Effector CD8-positive, alpha-beta T cell (primary cell): Measurements from ENCODE around the gene RNF7.
"Not testable (repeated sequence)": the region's sequence is repeated elsewhere in the genome, so short reads cannot be mapped to it uniquely, and the experiment has no call there.

Experiments used
- DNase-seq: peaks from one replicate; lab custom pipeline; 2025; lab: John Stamatoyannopoulos, UW

RNF7 gene

DNA sequence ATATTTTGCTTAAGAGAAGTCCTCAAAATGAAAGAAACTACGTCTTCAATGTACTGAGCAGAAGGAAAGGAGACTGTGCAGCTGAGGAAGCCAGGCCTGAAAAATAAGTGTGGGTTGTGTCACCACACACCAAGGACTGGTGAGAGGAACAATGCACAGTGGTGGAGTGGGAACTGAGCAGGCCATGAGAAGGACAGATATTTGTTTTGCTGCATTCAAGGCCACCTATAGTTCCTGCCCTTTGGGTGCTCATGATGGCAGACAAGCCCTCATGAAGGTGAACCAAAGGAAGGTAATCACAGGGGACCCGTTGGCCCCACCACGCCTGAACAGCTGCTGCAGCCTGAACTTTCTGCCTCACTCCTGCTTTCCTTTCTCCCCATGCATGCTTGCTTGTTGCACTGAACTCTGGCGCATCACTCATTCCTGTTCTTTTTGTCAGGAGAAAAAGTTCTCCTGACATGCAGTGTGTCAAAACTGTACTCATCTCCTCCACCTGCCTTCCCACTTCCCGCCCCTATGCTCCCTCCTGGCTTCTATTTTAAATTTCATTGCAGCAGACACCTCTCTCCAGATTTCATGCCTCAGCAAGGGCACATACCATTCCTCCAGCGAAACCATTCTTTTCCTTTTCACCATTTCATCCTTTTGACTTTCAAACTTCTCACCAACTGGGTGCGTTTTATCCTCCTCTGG lies 2.2 kb upstream of the RNF7 start:
- no peak for DNase-seq

DNA sequence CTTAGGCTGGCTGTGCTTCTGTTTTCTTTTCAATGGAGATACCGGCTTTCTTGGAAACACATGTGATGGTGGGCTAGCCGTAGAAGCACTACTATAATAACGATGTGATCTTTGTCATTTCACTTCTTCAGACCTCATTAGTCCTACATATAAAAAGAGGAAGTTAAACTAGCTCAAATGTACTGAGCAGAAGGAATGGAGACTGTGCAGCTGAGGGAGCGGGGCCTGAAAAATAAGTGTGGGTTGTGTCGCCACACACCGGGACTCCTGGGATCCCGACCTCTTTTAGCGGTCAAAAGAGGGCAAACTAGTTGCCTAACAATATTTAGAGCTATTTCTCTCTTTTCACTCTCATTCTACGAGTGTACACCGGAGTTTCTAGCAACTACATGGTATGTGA lies 1.0 kb upstream of the RNF7 start:
- no peak for DNase-seq

DNA sequence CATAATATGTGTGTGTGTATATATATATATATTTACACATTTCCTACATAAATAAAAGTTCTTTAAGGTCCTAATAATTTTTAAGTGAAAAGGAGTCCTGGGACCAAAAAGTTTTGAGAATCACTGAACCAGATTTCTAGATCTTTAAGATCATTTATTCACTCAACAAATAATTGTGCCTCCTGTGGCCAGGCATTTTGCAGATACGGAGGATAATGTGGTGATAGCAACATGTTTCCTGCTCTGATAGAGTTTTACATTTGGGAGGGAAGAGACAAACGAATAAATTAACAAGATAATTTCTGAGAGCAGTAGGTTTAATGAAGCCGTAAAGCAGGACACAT lies 448 bp upstream of the RNF7 start:
- DNase-seq = no peak

DNA sequence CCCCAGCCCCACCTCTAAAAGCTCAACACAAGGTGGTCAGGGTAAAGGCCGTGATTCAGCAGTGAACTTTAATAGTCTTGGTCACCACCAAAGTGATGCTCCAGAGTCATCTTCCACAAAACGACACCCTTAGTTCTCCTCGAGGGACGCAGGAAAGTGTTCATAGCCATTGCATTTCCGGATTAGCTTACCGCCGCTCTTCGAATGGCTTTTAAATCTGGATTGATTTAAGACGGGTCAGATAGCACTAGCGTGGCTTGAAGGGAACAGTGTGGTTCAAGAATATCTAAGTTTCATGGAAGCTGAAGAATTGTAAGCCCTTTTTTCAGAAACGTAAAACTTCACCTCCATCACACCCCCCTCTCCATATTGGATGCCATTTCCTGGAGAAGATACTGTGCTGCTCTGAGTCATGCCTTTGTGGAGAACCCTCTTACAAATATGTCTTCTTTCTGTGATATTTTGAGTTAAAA lies 829 bp downstream of the RNF7 start:
- no peak for DNase-seq

DNA sequence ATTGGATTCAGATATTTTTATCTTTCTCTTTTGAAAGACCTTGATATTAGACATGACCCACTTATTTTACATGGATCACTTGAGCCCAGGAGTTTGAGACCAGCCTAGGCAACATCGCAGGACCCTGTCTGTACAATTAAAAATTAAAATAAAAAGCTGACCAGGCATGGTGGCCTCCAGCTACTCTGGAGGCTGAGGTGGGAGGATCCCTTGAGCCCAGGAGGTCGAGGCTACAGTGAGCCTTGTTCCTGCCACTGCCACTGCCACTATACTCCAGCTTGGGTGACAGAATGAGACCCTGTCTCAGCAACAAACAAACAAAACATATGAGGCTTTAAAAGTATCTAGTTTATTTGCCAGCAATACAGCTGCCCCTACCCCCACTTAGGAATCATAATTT lies 1.6 kb downstream of the RNF7 start:
- no peak for DNase-seq

DNA sequence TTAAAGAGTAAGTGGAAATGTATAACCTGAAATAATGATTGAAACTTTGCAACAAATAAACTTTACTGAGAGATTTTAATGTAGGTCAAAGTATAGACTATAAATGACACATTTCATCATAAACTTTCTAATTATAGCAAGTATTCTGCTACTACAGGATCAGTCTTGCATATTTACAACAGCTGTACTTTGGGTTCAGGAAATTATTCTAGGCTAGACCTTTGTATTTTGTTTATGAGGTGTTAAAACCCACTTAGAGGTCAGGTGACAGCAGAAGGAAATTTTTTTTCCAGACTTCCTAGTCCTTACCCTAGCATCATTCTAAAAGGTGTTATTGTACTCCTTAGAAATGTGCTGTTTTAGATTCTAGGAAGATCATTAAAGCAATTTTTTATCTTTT lies 2.3 kb downstream of the RNF7 start:
- DNase-seq = no peak

DNA sequence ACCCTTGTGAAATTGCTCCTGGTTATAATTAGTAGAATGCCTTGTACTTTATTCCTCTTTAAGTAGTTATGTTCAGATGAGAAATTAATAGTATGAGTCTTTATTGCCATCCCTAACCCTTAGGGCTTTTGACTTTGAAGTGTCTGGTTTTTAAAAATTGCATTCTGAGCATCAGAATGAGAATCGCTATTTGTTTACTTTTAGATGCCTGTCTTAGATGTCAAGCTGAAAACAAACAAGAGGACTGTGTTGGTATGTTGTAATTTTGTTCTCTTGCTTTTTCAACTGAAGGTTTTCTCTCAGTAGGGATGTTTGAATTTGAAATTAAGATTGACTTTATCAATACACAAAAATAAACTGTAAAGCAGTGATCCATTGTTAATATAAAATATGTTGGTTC lies 5.2 kb downstream of the RNF7 start:
- no peak for DNase-seq

DNA sequence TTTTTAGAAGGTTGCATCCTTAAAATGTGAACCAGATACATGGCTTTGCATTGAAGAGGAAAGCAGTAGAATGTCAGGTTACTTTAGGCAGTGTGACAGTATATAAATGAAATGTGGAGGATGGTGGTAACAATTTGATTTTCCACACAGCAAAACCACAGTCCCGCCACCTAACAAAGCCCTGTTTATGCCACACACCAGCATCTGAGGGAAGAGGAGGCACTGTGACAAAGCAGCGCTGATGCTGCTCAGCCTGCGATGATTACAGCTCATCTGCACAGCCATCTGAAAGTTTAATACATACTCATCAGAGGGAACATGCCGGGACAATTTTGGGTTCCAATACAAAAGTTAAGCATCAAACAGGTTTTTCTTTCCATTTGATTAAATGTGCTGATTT lies 8.9 kb downstream of the RNF7 start:
- DNase-seq = no peak

DNA sequence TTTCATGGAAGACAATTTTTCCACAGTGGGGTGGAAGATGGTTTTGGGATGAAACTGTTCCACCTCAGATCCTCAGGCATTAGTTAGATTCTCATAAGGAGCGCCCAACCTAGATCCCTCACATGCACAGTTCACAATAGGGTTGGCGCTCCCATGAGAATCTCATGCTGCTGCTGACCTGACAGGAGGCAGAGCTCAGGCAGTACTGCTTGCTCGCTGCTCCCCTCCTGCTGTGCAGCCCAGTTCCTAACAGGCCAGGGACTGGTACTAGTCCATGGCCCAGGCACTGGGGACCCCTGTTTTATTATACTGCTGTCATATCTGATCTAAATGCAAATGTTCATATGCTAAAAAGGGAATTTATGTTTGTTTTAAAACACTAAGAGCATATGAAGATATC lies 15.3 kb downstream of the RNF7 start:
- DNase-seq = no peak

DNA sequence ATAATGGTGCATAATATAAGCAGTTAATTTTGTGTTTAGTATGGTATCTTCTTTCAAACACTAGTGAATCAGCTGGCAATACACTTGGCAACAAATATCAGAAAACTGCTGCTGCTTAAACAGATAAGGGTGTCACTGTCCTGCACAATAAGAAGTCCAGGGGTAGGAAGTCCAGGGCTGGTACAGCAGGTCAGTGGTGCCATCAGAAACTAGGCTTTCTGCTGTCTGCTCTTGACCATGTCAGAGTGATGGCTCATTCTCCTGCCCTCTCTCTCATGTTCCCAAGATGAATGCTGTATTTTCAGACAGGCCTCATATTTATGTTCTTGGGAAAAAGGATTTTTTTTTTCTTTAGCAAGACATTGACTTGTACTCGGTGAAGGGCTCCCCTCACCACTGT lies 15.9 kb downstream of the RNF7 start:
- no peak for DNase-seq

DNA sequence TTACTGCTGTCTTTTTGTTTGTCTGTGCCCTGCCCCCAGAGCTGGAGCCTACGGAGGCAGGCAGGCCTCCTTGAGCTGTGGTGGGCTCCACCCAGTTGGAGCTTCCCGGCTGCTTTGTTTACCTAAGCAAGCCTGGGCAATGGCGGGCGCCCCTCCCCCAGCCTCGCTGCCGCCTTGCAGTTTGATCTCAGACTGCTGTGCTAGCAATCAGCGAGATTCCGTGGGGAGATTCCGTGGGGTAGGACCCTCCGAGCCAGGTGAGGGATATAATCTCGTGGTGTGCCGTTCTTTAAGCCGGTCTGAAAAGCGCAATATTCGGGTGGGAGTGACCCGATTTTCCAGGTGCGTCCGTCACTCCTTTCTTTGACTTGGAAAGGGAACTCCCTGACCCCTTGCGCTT lies 24.5 kb downstream of the RNF7 start:
- DNase-seq = not testable (repeated sequence)

DNA sequence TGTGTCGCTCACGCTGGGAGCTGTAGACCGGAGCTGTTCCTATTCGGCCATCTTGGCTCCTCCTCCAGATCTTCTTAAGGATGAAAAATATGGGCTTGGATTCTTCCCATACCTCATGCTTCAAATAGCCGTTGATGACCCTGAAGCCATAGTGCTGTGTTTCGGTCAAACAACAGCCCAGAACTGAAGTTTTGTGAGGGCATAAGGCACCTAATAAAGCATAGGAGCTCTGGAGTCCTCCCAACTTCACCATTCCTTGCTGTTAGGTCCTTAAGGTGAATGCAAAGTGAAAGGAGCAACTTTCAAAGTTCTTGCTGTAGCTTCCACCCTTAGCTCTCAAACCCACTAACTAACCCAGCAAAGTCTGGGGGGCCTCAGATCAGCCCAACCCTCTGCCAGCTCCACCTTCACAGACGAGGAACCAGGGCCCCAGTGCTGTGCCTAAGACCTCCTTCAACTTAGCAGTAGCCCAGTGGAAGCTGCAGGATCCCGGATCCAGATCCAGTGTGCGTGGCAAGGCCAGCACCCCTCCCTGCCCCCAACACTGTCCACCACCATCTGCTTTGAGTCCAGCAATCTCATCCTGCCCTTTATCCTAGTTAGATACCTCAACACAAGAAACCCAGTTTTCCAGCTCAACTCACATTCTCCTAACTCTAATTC lies 25.1 kb downstream of the RNF7 start, which contains the start of gene GRK7:
Gene GRK7, plus strand, starts transcription at position 321 of the 663 bp plus-strand sequence. CDS start 14,877 bp downstream, outside the sequence.
- no peak for DNase-seq

DNA sequence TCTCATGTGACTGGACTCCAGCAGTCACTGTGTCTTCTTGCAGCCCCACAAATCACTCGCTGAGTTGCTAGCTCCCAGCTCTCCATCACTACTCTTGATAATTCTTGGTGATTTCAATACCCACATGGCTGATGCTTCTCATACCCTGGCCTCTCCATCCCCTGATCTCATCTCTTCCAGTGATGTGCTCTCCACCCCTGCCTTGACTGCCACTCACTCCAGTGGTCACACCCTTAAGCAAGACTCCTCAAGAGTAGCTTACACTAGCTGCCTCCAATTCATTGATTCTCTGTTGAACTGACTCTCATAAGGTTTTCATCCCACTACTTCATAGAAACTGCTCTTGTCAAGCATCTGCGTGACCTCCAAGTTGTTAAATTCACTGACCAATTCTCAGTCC lies 25.9 kb downstream of the RNF7 start:
- no peak for DNase-seq

DNA sequence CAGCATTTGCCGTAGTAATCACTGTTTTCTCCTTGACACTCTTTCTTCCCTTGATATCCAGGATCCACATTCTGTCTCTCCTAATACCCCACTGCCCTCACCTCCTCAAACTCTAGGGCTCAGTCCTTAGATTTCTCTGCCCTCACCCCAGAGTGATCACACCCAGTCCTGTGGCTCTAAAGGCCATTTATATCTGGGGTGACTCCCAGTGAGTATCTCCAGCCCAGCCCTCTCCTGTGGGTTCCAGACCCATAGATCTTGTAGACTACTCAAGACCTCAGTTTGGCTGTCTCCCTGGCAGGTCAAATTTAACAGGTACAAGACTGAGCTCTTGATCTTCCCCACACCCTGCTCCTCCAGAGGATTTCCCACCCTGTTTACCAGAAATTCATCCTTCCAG lies 26.4 kb downstream of the RNF7 start:
- DNase-seq = no peak

DNA sequence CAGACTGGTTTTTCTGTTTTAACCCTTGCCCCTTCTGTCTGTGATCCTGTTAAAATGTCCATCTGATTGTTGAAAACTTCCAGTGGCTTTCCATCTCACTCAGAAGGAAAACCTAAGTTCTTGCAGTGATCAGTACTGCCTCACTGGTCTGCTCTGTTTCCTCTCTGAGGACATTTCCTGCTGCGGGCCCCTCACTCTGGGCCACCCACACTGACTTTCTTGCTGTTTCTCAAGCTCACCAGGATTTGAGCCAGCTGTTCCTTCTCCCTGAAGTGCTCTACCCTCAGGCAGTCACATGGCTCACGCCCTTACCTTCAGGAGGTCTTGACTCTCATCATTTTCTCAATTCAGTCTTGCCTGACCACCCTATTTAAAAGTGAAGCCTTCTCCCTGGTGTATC lies 26.9 kb downstream of the RNF7 start:
- DNase-seq = no peak

DNA sequence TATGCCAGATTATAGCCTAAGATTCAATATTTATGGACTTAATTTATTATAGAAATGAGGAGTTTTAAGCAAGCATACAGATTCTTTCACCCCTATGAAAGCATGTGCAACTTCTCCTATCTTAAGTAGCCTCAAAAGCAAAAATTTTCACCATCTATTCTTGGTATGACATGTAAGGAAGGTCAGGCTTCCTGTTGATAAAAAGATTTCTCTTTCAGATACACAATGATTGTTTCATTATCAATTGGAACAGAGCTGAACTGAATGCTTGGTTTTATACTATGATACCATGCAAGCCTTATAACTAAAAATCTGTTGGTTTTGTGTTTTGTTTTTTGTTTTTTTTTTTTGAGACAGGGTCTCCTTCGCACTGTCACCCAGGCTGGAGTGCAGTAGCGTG lies 29.0 kb downstream of the RNF7 start:
- DNase-seq = no peak

DNA sequence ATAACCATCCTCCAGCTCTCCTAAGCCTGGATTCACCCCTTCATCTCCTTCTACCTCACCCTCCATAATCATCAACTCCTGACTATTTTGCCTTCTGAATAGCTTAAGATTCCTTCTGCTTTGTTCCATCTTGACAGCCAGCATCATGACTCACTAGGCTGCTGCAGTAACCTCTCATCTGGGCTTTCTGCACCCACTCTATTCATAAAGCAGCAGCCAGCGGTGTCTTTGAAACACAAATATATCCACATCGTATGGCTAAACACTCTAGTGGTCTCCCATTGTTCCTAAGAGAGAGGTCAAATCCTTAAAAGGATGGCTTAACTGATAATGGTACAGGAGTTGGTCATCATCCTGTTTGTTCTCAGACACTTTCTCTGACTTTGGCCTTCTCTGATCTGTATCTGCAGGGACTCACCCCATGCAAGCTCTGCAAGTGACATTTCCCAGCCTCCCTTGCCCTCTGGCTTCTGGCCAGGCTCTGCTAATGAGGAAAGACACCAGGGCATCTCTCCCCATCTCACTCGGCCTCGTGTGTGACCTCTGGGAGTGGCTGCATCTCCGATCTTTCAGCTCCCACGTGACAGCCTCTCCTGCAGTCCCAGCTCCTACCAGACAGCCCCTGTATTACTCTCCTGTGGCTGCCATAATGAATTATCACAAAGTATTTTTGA lies 31.3 kb downstream of the RNF7 start:
- no peak for DNase-seq

DNA sequence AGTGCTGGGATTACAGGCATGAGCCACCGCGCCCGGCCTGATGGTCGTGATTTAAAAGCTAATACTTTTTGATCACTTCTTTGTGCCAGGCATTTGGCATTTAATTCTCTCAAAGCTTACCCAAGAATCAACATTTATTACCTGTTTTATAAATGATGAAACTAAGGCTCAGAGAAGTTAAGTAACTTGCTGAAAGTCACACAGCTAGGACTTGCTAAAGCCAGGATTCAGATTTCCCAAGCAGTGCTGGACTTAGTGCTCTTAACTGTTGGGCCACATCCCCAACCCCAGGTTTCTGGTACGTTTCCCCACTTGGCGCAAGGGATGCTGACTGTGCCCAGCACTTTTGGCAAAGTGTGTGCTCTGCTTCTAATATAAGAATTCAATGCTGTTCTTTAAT lies 35.6 kb downstream of the RNF7 start:
- no peak for DNase-seq

DNA sequence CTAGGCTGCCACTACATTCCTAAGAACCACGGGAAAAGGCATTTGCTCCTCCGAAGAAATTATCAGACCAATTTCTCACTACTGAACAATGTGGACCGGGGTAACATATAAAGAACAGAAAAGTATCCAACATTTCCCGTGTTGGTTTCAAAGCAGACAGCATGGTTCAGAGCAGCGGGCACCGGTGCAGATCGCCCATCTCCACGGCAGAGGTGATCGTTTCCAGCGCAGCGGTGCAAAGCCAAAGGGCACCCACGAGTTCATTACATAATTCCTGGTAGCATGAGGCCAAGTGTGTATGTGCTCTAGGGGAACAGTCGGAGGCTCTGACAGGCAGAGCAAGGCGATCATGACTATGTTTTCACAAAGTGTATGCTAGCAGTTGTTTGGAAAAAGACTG lies 38.3 kb downstream of the RNF7 start:
- no peak for DNase-seq

DNA sequence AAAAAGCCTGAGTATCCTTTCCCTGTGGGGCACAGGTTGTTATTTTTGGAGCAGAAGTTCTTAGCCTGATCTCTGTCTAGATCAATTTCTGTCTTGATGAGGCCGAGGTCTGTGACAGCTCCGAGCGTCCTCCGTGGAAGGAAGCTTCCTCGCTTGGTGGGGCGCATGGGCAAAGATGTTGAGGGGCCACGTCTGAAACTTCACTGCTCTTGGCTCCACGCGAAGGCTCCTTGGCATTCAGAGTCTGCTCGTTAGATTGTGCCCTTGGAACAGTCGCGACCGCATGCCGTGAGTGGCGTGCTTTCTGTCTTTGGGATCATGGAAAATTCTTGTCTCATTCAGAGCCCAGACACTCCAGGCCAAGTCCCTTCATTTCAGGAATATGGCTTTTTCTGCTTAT lies 38.8 kb downstream of the RNF7 start:
- DNase-seq = no peak

DNA sequence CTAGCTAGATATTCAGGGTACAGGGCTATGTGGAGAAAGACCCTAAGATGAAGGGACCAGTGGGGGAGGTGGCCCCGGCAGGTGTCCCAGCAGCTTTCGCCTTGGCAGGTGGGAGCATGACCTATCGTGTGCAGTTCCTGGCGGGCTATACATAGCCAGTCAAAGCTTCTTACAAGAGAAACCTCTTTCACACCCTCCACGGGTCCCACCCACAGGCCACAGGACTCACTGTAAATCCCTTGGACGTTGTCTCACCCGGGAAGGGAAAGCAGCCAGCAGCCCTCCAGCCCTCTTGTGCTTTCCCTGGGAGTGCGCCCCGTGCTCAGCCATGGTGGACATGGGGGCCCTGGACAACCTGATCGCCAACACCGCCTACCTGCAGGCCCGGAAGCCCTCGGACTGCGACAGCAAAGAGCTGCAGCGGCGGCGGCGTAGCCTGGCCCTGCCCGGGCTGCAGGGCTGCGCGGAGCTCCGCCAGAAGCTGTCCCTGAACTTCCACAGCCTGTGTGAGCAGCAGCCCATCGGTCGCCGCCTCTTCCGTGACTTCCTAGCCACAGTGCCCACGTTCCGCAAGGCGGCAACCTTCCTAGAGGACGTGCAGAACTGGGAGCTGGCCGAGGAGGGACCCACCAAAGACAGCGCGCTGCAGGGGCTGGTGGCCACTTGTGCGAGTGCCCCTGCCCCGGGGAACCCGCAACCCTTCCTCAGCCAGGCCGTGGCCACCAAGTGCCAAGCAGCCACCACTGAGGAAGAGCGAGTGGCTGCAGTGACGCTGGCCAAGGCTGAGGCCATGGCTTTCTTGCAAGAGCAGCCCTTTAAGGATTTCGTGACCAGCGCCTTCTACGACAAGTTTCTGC lies 40.1 kb downstream of the RNF7 start:
- no peak for DNase-seq

DNA sequence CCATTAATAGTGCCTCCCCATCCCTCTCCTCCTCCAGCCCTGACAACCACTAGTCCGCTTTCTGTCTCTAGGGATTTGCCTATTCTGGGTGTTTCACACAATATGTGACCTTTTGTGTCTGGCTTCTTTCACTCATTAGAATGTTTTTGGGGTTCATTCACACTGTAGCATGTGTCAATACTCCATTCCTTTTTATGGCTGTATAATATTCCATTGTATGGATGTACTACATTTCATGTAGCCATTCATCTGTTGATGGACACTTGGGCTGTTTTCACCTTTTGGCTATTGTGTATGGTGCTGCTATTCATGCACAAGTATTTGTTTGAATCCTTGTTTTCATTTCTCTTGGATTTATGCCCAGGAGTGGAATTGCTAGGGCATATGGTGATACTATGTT lies 41.6 kb downstream of the RNF7 start:
- DNase-seq = no peak
